Lung (tissue), 12 donors: ENCODE data around the gene PPIE. TPM values are rescaled to one million over a fixed set of nuclear protein-coding genes. Genes with fewer than 3 reads are reported as not detected.

ENCODE experiments used
- ATAC-seq: fragments of 200-7000 bp; cut with Tn5 transposase; one replicate; pipeline ENCODE4 v1.9.1; 2020; ENCODE audit warnings: moderate number of reproducible peaks; ENCODE audit not compliant: insufficient read depth, low FRiP score
- DNase-seq, 3 donors: peaks; one replicate each; pipeline ENCODE4 v3.0.0-alpha.2; 2013 to 2017
- H3K27ac ChIP-seq, 2 donors: one replicate each; pipeline ENCODE4 v1.5.1; 2013; ENCODE audit warnings: mild to moderate bottlenecking in 2 of 2, moderate library complexity in 2 of 2, control low read depth in 1 of 2, inconsistent platforms in 1 of 2, low read depth in 1 of 2, low read length in 1 of 2
- H3K27me3 ChIP-seq, 3 donors: one replicate each; pipeline ENCODE4 v1.5.1; 2013; ENCODE audit warnings: low read length in 2 of 3; ENCODE audit not compliant: control insufficient read depth in 3 of 3, insufficient read depth in 3 of 3
- H3K36me3 ChIP-seq, 4 donors: one replicate each; pipeline ENCODE4 v1.5.1; 2013; ENCODE audit warnings: low read length in 4 of 4, mild to moderate bottlenecking in 1 of 4, moderate library complexity in 1 of 4; ENCODE audit not compliant: control insufficient read depth in 4 of 4, insufficient read depth in 4 of 4
- H3K4me1 ChIP-seq, 5 donors: one replicate each; pipeline ENCODE4 v1.5.1; 2013; ENCODE audit warnings: low read length in 5 of 5, mild to moderate bottlenecking in 2 of 5, moderate library complexity in 1 of 5; ENCODE audit not compliant: control insufficient read depth in 5 of 5, insufficient read depth in 5 of 5
- H3K4me3 ChIP-seq: one replicate; pipeline ENCODE4 v1.5.1; 2013; ENCODE audit warnings: mild to moderate bottlenecking, control low read depth, moderate library complexity
- H3K9ac ChIP-seq, 2 donors: one replicate each; pipeline ENCODE4 v1.5.1; 2013; ENCODE audit warnings: low read length in 2 of 2, control low read depth in 1 of 2; ENCODE audit not compliant: insufficient read depth in 1 of 2
- H3K9me3 ChIP-seq, 4 donors: one replicate each; pipeline ENCODE4 v1.5.1; 2013; ENCODE audit warnings: low read length in 3 of 4, mild to moderate bottlenecking in 1 of 4, moderate library complexity in 1 of 4; ENCODE audit not compliant: control insufficient read depth in 4 of 4, insufficient read depth in 3 of 4
- CTCF ChIP-seq: IDR thresholded peaks from 2 replicates; pipeline ENCODE4 v1.5.1; 2012; ENCODE audit warnings: mild to moderate bottlenecking; ENCODE audit errors: control extremely low read depth, extremely low read depth
- WGBS, 2 donors: extraction: QIAGEN DNeasy Blood & Tissue Kit; methylation state at CpG; one replicate each; pipeline ENCODE4 v1.1.7; 2013; 5-methylcytosine and 5-hydroxymethylcytosine counted together
- polyA plus RNA-seq, 2 donors: library from polyadenylated mRNA; stranded (reverse); fragments of 200-250 nt; gene quantifications; one replicate each; pipeline ENCODE4 v1.2.1, GENCODE V29; 2013
- total RNA-seq, 2 donors: library from RNA; depleted of rRNA in 1 of 2; stranded (reverse); fragments of >200 nt in 1 of 2; gene quantifications; one replicate each; pipeline ENCODE4 v1.2.1, GENCODE V29; 2014 to 2021
- donor health status: control.
- donor health status: control.
- donor health status: Bipolar disorder and iron deficiency.
- donor health status: healthy.
- donor health status: DM: yes; HTN: yes; CAD: no.

Gene PPIE
- total and polyA plus RNA-seq, 4 donors, result 30.5 to 55.5 (median 44.3) TPM

GRCh38 chr1:39690225-39690624 lies 48.5 kb upstream of the PPIE start:
- H3K9me3 ChIP-seq, result no peaks in the 10 kb centered on the region
- TF ChIP-seq CTCF, result no peak
- H3K4me3 ChIP-seq, result no peak overlapping the region
- peaks cover 0 to 23% (median 7%) of the 10 kb centered on the region in 5 donors for H3K4me1 ChIP-seq
- DNase-seq (no peak), ATAC-seq (no peak)
- peaks cover 0 to 71% (median 70%) of the 10 kb centered on the region in 3 donors for H3K27me3 ChIP-seq
- no peaks in the 10 kb centered on the region for H3K36me3 ChIP-seq
- H3K9ac ChIP-seq, result no peak overlapping the region
- WGBS, 2 donors, result 29 to 54% methylated on average over 2 of the region's 2 CpGs
- no peak overlapping the region for H3K27ac ChIP-seq

GRCh38 chr1:39690794-39691382 lies 47.8 kb upstream of the PPIE start:
- ATAC-seq (no peak), DNase-seq (no peak)
- H3K36me3 ChIP-seq, result no peaks in the 10 kb centered on the region
- H3K9ac ChIP-seq, result no peak overlapping the region
- no peaks in the 10 kb centered on the region for H3K9me3 ChIP-seq
- H3K4me1 ChIP-seq, result peaks cover 0 to 23% (median 7%) of the 10 kb centered on the region in 5 donors
- 16 to 24% methylated on average over 18 to 28 of the region's 28 CpGs for WGBS, 2 donors
- H3K27ac ChIP-seq, result no peak overlapping the region
- TF ChIP-seq CTCF, result no peak
- no peak overlapping the region for H3K4me3 ChIP-seq
- peaks cover 0 to 71% (median 70%) of the 10 kb centered on the region in 3 donors for H3K27me3 ChIP-seq

GRCh38 chr1:39691383-39692151 lies 47.1 kb upstream of the PPIE start, which contains the start of gene HPCAL4:
HPCAL4 (minus strand) TSS chr1:39691433; CDS start chr1:39684603, 6,830 bp downstream.
- no peaks in the 10 kb centered on the region for H3K36me3 ChIP-seq
- no peak within 1 kb of the TSS for H3K4me3 ChIP-seq
- ATAC-seq (peak; percentile 90), DNase-seq (peak; percentile 90 to 91 (median 91))
- H3K9ac ChIP-seq, result no peak within 1 kb of the TSS
- no peak within 1 kb of the TSS for H3K27ac ChIP-seq
- peaks cover 0 to 70% (median 66%) of the 10 kb centered on the region in 3 donors for H3K27me3 ChIP-seq
- 3 to 4% methylated on average over 46 to 47 of the region's 47 CpGs for WGBS, 2 donors
- no peaks in the 10 kb centered on the region for H3K9me3 ChIP-seq
- no peak for TF ChIP-seq CTCF
- peaks cover 0 to 23% (median 7%) of the 10 kb centered on the region in 5 donors for H3K4me1 ChIP-seq
